ENCODE data around the gene MDC1.

GRCh38 chr6:30742316-30743098 lies 25.4 kb upstream of the MDC1 start, which contains the start of gene FLOT1:
- TF ChIP-seq POLR2A (IDR thresholded peaks at IDR 0.05) (peak in 3 of 4 donors; percentile 37 to 74 (median 53)), CTCF (IDR thresholded peaks at IDR 0.05) (peak in 2 of 6 experiments; percentile 1 to 6)

All from esophagus squamous epithelium (tissue), 4 donors.